GM23338 (cell line): ENCODE results near the gene HNMT. TPM values are rescaled to one million over a fixed set of nuclear protein-coding genes. Genes with fewer than 3 reads are reported as not detected.

Experiments
- ATAC-seq: fragments of 200-7000 bp; cut with Tn5 transposase; 3 replicates; pipeline ENCODE4 v1.9.1; 2020
- DNase-seq: peaks from one replicate; pipeline ENCODE4 v3.0.0-alpha.2; 2015; ENCODE audit warnings: low spot score
- H2AFZ ChIP-seq: fragments of 200-600 bp; sonication (generic); 2 replicates; pipeline ENCODE4 v1.8.0; 2016; ENCODE audit warnings: antibody characterized with exemption, mild to moderate bottlenecking, moderate library complexity
- H3F3A ChIP-seq: fragments of 200-600 bp; sonication (generic); replicated peaks from 2 replicates; pipeline ENCODE4 v1.8.0; 2017; ENCODE audit warnings: antibody characterized with exemption, mixed run types, low read depth
- H3K27ac ChIP-seq: fragments of 200-600 bp; sonication (generic); 2 replicates; pipeline ENCODE4 v1.6.1; 2016; ENCODE audit warnings: low read depth
- H3K27me3 ChIP-seq: fragments of 200-600 bp; sonication (generic); 2 replicates; pipeline ENCODE4 v1.8.0; 2016; ENCODE audit warnings: mild to moderate bottlenecking, mixed run types, moderate library complexity; ENCODE audit not compliant: insufficient read depth
- H3K36me3 ChIP-seq: fragments of 200-600 bp; sonication (generic); 2 replicates; pipeline ENCODE4 v1.8.0; 2016; ENCODE audit warnings: mild to moderate bottlenecking; ENCODE audit not compliant: insufficient read depth
- H3K4me1 ChIP-seq: fragments of 200-600 bp; sonication (generic); 2 replicates; pipeline ENCODE4 v1.8.0; 2016; ENCODE audit warnings: mild to moderate bottlenecking, moderate library complexity; ENCODE audit not compliant: insufficient read depth
- H3K4me2 ChIP-seq: fragments of 200-600 bp; sonication (generic); 2 replicates; pipeline ENCODE4 v1.7.1; 2017; ENCODE audit warnings: mixed run types
- H3K4me3 ChIP-seq: fragments of 200-600 bp; sonication (generic); 2 replicates; pipeline ENCODE4 v1.6.1; 2016; ENCODE audit warnings: mixed run types
- H3K79me2 ChIP-seq: fragments of 200-600 bp; sonication (generic); replicated peaks from 2 replicates; pipeline ENCODE4 v1.8.0; 2017; ENCODE audit warnings: mild to moderate bottlenecking; ENCODE audit not compliant: insufficient read depth
- H3K9me2 ChIP-seq: fragments of 200-600 bp; sonication (generic); 2 replicates; pipeline ENCODE4 v1.8.0; 2017; ENCODE audit not compliant: insufficient read depth
- H4K20me1 ChIP-seq: fragments of 200-600 bp; sonication (generic); replicated peaks from 2 replicates; pipeline ENCODE4 v1.8.0; 2017; ENCODE audit warnings: mild to moderate bottlenecking; ENCODE audit not compliant: insufficient read depth
- H3K27ac Mint-ChIP-seq: 2 replicates; pipeline ENCODE4 v1.8.0; 2020; ENCODE audit warnings: inconsistent platforms, mild to moderate bottlenecking, moderate library complexity, mixed read lengths
- H3K27me3 Mint-ChIP-seq: 3 replicates; pipeline ENCODE4 v1.8.0; 2022; ENCODE audit warnings: low read depth, mild to moderate bottlenecking, moderate library complexity, mixed read lengths, inconsistent platforms; ENCODE audit not compliant: insufficient read depth, poor library complexity
- H3K36me3 Mint-ChIP-seq: 3 replicates; pipeline ENCODE4 v1.8.0; 2021; ENCODE audit warnings: low read depth, mild to moderate bottlenecking, inconsistent platforms, moderate library complexity, mixed read lengths
- H3K4me1 Mint-ChIP-seq: 3 replicates; pipeline ENCODE4 v1.8.0; 2020; ENCODE audit warnings: mild to moderate bottlenecking, inconsistent platforms, mixed read lengths
- H3K4me3 Mint-ChIP-seq: 3 replicates; pipeline ENCODE4 v1.8.0; 2021; ENCODE audit warnings: moderate library complexity, mild to moderate bottlenecking, inconsistent platforms, mixed read lengths
- H3K9me3 Mint-ChIP-seq: 3 replicates; pipeline ENCODE4 v1.8.0; 2020; ENCODE audit warnings: moderate library complexity, mild to moderate bottlenecking, inconsistent platforms, mixed read lengths
- CREB1 ChIP-seq: fragments of 250-450 bp; sonication (Bioruptor Pico); IDR thresholded peaks from 2 replicates; pipeline ENCODE4 v1.5.0; 2020; ENCODE audit warnings: low read depth, mild to moderate bottlenecking, moderate library complexity
- CTCF ChIP-seq, 2 experiments: fragments of 200-600 bp in 1 of 2; sonication (generic) in 1 of 2; conservative IDR thresholded peaks; 2 replicates each; pipeline versions ENCODE4 v1.5.1 to v1.6.1; 2016 to 2017; ENCODE audit warnings: antibody characterized with exemption in 2 of 2, low read depth in 2 of 2, mild to moderate bottlenecking in 2 of 2, moderate library complexity in 1 of 2
- ETS1 ChIP-seq: IDR thresholded peaks from 2 replicates; pipeline ENCODE4 v1.6.1; 2016; ENCODE audit warnings: antibody characterized with exemption
- EZH2 ChIP-seq: fragments of 200-600 bp; sonication (generic); IDR thresholded peaks from one replicate; pipeline ENCODE4 v1.8.0; 2017; ENCODE audit warnings: antibody characterized with exemption, mild to moderate bottlenecking, low read depth; ENCODE audit not compliant: unreplicated experiment
- EZH2phosphoT487 ChIP-seq: fragments of 200-600 bp; sonication (generic); IDR thresholded peaks from one replicate; pipeline ENCODE4 v1.8.1; 2018; ENCODE audit warnings: antibody characterized with exemption; ENCODE audit not compliant: unreplicated experiment
- JUNB ChIP-seq: IDR thresholded peaks from one replicate; pipeline ENCODE4 v1.6.1; 2016; ENCODE audit warnings: antibody characterized with exemption; ENCODE audit not compliant: unreplicated experiment
- NANOG ChIP-seq: IDR thresholded peaks from 2 replicates; pipeline ENCODE4 v1.6.1; 2016; ENCODE audit warnings: antibody characterized with exemption, borderline replicate concordance
- POLR2AphosphoS5 ChIP-seq: IDR thresholded peaks from 2 replicates; pipeline ENCODE4 v1.6.1; 2016; ENCODE audit warnings: antibody characterized with exemption, low read depth
- REST ChIP-seq: IDR thresholded peaks from one replicate; pipeline ENCODE4 v1.6.1; 2018; ENCODE audit warnings: antibody characterized with exemption; ENCODE audit not compliant: unreplicated experiment
- STAT1 ChIP-seq: IDR thresholded peaks from one replicate; pipeline ENCODE4 v1.6.1; 2016; ENCODE audit warnings: antibody characterized with exemption; ENCODE audit not compliant: unreplicated experiment
- ZNF114 ChIP-seq: fragments of 250-450 bp; sonication (Bioruptor Pico); IDR thresholded peaks from 2 replicates; pipeline ENCODE4 v1.5.0; 2020; ENCODE audit warnings: mild to moderate bottlenecking, moderate library complexity
- ZNF331 ChIP-seq: fragments of 250-450 bp; sonication (Bioruptor Pico); IDR thresholded peaks from 2 replicates; pipeline ENCODE4 v1.5.0; 2020; ENCODE audit warnings: low read depth, mild to moderate bottlenecking, moderate library complexity
- ZNF462 ChIP-seq: fragments of 250-450 bp; sonication (Bioruptor Pico); IDR thresholded peaks from 2 replicates; pipeline ENCODE4 v1.5.0; 2020; ENCODE audit warnings: mild to moderate bottlenecking, moderate library complexity
- polyA plus RNA-seq: library from polyadenylated mRNA; unstranded; fragments of >200 nt; fragmentation: Nextera tagmentation; extraction: Ambion mirVana; gene quantifications from 2 replicates; pipeline ENCODE4 v1.2.1, GENCODE V29; 2016
- total RNA-seq: library from RNA; depleted of rRNA; stranded (reverse); fragments of >200 nt; shearing (Covaris generic); gene quantifications from 2 replicates; pipeline ENCODE4 v1.2.3, GENCODE V29; 2014

Gene HNMT
- total and polyA plus RNA-seq, 2 experiments from 2014 or later: 3.3 to 3.4 TPM

- no peaks in the 10 kb centered on the region for H3F3A ChIP-seq
- H3K36me3 ChIP-seq: no peaks in the 10 kb centered on the region
- peaks cover 18% of the 10 kb centered on the region for H3K4me1 Mint-ChIP-seq
- no peak overlapping the region for H3K27ac ChIP-seq
- no peaks in the 10 kb centered on the region for H3K27me3 ChIP-seq
- H3K4me3 ChIP-seq: no peak overlapping the region
- TF ChIP-seq NANOG (no peak), ZNF114 (CRISPR knock-in tag) (no peak), POLR2AphosphoS5 (no peak), CREB1 (no peak), ZNF331 (CRISPR knock-in tag) (no peak), JUNB (no peak), EZH2phosphoT487 (no peak), REST (no peak), CTCF (conservative IDR thresholded peaks at IDR 0.05; ENCODE audit: low read depth in 2 of 2) (no peak), EZH2 (no peak), ETS1 (no peak), ZNF462 (CRISPR knock-in tag) (no peak), STAT1 (no peak)
- H4K20me1 ChIP-seq: no peaks in the 10 kb centered on the region
- no peak overlapping the region for H3K4me3 Mint-ChIP-seq
- H3K36me3 Mint-ChIP-seq: no peaks in the 10 kb centered on the region
- no peak overlapping the region for H2AFZ ChIP-seq
- H3K79me2 ChIP-seq: no peaks in the 10 kb centered on the region
- no peak for ATAC-seq
- DNase-seq: no peak
- no peaks in the 10 kb centered on the region for H3K27me3 Mint-ChIP-seq
- no peaks in the 10 kb centered on the region for H3K9me2 ChIP-seq
- no peak overlapping the region for H3K27ac Mint-ChIP-seq
- peaks cover 19% of the 10 kb centered on the region for H3K4me1 ChIP-seq
- no peaks in the 10 kb centered on the region; the same call in 2 of the 3 replicates for H3K9me3 Mint-ChIP-seq
- no peak overlapping the region for H3K4me2 ChIP-seq
Observed at GRCh38 chr2:137961602-137962001, 2.7 kb upstream of the HNMT start.
